ENCODE measurements around the gene DRAP1.

GRCh38 chr11:65919141-65919572, at the start of gene DRAP1:
- TF ChIP-seq, protein P1, sequence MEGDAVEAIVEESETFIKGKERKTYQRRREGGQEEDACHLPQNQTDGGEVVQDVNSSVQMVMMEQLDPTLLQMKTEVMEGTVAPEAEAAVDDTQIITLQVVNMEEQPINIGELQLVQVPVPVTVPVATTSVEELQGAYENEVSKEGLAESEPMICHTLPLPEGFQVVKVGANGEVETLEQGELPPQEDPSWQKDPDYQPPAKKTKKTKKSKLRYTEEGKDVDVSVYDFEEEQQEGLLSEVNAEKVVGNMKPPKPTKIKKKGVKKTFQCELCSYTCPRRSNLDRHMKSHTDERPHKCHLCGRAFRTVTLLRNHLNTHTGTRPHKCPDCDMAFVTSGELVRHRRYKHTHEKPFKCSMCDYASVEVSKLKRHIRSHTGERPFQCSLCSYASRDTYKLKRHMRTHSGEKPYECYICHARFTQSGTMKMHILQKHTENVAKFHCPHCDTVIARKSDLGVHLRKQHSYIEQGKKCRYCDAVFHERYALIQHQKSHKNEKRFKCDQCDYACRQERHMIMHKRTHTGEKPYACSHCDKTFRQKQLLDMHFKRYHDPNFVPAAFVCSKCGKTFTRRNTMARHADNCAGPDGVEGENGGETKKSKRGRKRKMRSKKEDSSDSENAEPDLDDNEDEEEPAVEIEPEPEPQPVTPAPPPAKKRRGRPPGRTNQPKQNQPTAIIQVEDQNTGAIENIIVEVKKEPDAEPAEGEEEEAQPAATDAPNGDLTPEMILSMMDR (conservative IDR thresholded peaks at IDR 0.05; ENCODE audit: low read depth, low read length): no peak
- no peak for TF ChIP-seq EZH2 (IDR thresholded peaks at IDR 0.05; ENCODE audit: borderline replicate concordance, low read depth, low read length, poor library complexity, severe bottlenecking)
